Measurements from ENCODE around the gene SPAG16. TPM values are rescaled to one million over a fixed set of nuclear protein-coding genes. Genes with fewer than 3 reads are reported as not detected.

The SPAG16 gene
- total RNA-seq, 1 experiment from 2014 or later = 16.0 TPM

- no peak for TF ChIP-seq TP53 (CRISPR knock-in tag; IDR thresholded peaks at IDR 0.05)
- TF ChIP-seq ATF3 (CRISPR knock-in tag; conservative IDR thresholded peaks at IDR 0.05) = no peak
- TF ChIP-seq SMAD3 (CRISPR knock-in tag; IDR thresholded peaks at IDR 0.05; ENCODE audit: borderline replicate concordance) = no peak
- no peak for TF ChIP-seq RELA (CRISPR knock-in tag; IDR thresholded peaks at IDR 0.05; ENCODE audit: borderline replicate concordance)
- no peak for TF ChIP-seq SMAD4 (CRISPR knock-in tag; IDR thresholded peaks at IDR 0.05)
- TF ChIP-seq ELF4 (CRISPR knock-in tag; IDR thresholded peaks at IDR 0.05; ENCODE audit: low read depth) = no peak
- TF ChIP-seq ZNF138 (CRISPR knock-in tag; conservative IDR thresholded peaks at IDR 0.05) = no peak
- TF ChIP-seq USF1 (CRISPR knock-in tag; IDR thresholded peaks at IDR 0.05) = no peak
Observed at GRCh38 chr2:213249502-213249901, 34.8 kb upstream of the SPAG16 start (continued).

GRCh38 chr2:213251618-213252017 lies 32.6 kb upstream of the SPAG16 start:
- 0 out of 2 replicates have a peak, but pooled peaks cover 2% of the 10 kb centered on the region for H3K36me3 Mint-ChIP-seq
- no peak for TF ChIP-seq ZNF263 (CRISPR knock-in tag; IDR thresholded peaks at IDR 0.05; ENCODE audit: low read depth)
- peak; percentile 94 for TF ChIP-seq NFE2L1 (CRISPR knock-in tag; IDR thresholded peaks at IDR 0.05)
- TF ChIP-seq, protein P1, sequence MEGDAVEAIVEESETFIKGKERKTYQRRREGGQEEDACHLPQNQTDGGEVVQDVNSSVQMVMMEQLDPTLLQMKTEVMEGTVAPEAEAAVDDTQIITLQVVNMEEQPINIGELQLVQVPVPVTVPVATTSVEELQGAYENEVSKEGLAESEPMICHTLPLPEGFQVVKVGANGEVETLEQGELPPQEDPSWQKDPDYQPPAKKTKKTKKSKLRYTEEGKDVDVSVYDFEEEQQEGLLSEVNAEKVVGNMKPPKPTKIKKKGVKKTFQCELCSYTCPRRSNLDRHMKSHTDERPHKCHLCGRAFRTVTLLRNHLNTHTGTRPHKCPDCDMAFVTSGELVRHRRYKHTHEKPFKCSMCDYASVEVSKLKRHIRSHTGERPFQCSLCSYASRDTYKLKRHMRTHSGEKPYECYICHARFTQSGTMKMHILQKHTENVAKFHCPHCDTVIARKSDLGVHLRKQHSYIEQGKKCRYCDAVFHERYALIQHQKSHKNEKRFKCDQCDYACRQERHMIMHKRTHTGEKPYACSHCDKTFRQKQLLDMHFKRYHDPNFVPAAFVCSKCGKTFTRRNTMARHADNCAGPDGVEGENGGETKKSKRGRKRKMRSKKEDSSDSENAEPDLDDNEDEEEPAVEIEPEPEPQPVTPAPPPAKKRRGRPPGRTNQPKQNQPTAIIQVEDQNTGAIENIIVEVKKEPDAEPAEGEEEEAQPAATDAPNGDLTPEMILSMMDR (IDR thresholded peaks at IDR 0.05) = peak; percentile 28; the same call in 1 of the 2 replicates
- H3K4me3 Mint-ChIP-seq = no peak overlapping the region
- peaks cover 12% of the 10 kb centered on the region for H3K4me1 Mint-ChIP-seq
- H3K9me3 Mint-ChIP-seq = peaks cover 3% of the 10 kb centered on the region; the same call in 1 of the 2 replicates
- H3K27me3 Mint-ChIP-seq (ENCODE audit: low read depth) = no peaks in the 10 kb centered on the region
- ATAC-seq = peak; percentile 80
- ChIA-PET POLR2A (no interaction called here), CTCF (interaction anchor here (0.6 kb wide), 1 partner anchor 714 kb away, joined by 3 read pairs; no protein-coding TSS in a partner anchor)
- H3K27ac Mint-ChIP-seq = 0 out of 2 replicates have a peak overlapping the region, but pooled peaks have one; percentile 47
- no peak for DNase-seq (ENCODE audit: low spot score)

GRCh38 chr2:213252206-213252605 lies 32.1 kb upstream of the SPAG16 start:
- Mint-ChIP-seq H3K27ac (0 out of 2 replicates have a peak overlapping the region, but pooled peaks have one; percentile 47), H3K36me3 (0 out of 2 replicates have a peak, but pooled peaks cover 2% of the 10 kb centered on the region), H3K27me3 (ENCODE audit: low read depth) (no peaks in the 10 kb centered on the region), H3K4me3 (no peak overlapping the region), H3K9me3 (peaks cover 9% of the 10 kb centered on the region; the same call in 1 of the 2 replicates), H3K4me1 (peaks cover 12% of the 10 kb centered on the region)
- no peak for DNase-seq (ENCODE audit: low spot score)
- CTCF ChIA-PET = interaction anchor here (0.6 to 0.7 kb wide), 2 partner anchors 32 to 713 kb away, joined by 3 read pairs; partner anchors contain the start of gene SPAG16
- POLR2A ChIA-PET = no interaction called here
- no peak for TF ChIP-seq ZNF263 (CRISPR knock-in tag; IDR thresholded peaks at IDR 0.05; ENCODE audit: low read depth)
- no peak for TF ChIP-seq ATF6 (CRISPR knock-in tag; IDR thresholded peaks at IDR 0.05)
- no peak for TF ChIP-seq NFYB (CRISPR knock-in tag; conservative IDR thresholded peaks at IDR 0.05; ENCODE audit: low read depth)
- no peak for TF ChIP-seq SOX15 (CRISPR knock-in tag; IDR thresholded peaks at IDR 0.05)
- no peak for TF ChIP-seq TEAD4 (CRISPR knock-in tag; IDR thresholded peaks at IDR 0.05)
- TF ChIP-seq GTF2I (CRISPR knock-in tag; conservative IDR thresholded peaks at IDR 0.05) = no peak
- TF ChIP-seq ATF1 (CRISPR knock-in tag; IDR thresholded peaks at IDR 0.05) = no peak
- no peak for TF ChIP-seq JUN (CRISPR knock-in tag; IDR thresholded peaks at IDR 0.05)
- TF ChIP-seq IRF2 (CRISPR knock-in tag; IDR thresholded peaks at IDR 0.05; ENCODE audit: borderline replicate concordance, low read depth) = no peak
- TF ChIP-seq, protein P2, sequence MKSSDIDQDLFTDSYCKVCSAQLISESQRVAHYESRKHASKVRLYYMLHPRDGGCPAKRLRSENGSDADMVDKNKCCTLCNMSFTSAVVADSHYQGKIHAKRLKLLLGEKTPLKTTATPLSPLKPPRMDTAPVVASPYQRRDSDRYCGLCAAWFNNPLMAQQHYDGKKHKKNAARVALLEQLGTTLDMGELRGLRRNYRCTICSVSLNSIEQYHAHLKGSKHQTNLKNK (CRISPR knock-in tag; IDR thresholded peaks at IDR 0.05) = no peak
- TF ChIP-seq NFE2L1 (CRISPR knock-in tag; IDR thresholded peaks at IDR 0.05) = no peak
- no peak for TF ChIP-seq FOXK1 (CRISPR knock-in tag; IDR thresholded peaks at IDR 0.05)
- no peak for ATAC-seq
